NCI-H526 (cell line): ENCODE results near the gene SVIL.
"Not testable (repeated sequence)": the region's sequence is repeated elsewhere in the genome, so short reads cannot be mapped to it uniquely, and the experiment has no call there.

Experiments
- DNase-seq, 2 experiments: peaks; one replicate each; lab custom pipeline; 2025; lab: John Stamatoyannopoulos, UW

SVIL gene

DNA sequence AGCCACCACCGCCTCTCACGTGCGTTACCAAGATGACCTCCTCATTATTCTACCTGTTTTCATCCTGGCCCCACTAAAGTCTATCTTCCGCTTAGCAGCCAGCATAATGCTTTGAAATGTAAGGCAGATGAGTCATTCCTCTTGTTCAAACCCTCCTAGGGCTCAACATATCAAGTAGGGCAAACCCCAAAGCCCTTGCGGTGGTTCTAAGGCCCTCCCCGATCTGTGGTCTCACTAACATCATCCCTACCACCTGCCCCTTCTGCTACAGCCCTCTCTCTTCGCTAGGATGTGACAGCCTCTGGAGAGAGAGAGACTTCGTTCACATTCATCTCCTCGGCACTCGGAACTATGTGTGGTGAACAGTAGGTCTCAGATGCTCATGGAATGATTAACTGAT is 94.8 kb downstream of the SVIL start:
- DNase-seq: no peak

DNA sequence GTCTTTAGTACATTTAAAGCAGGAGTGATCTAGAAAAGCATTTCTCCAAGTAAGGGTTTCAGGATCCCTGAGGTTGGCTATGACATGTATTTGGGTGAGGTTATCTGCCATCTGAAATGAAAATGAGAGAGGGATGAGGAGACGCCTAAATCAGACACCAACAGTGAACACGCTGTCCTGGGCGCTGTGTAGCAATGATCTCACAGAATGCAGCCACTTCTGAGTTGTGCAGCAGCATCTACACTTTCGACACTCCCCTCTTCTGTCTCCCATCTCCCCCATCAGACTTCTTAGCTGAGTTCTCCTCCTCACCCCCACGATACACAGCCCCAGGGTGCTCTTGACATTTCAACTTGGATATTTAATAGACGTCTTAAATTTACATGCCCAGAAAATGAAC is 95.4 kb downstream of the SVIL start:
- no peak for DNase-seq

GRCh38 chr10:29537799-29538198 is 97.0 kb downstream of the SVIL start:
- DNase-seq: no peak

DNA sequence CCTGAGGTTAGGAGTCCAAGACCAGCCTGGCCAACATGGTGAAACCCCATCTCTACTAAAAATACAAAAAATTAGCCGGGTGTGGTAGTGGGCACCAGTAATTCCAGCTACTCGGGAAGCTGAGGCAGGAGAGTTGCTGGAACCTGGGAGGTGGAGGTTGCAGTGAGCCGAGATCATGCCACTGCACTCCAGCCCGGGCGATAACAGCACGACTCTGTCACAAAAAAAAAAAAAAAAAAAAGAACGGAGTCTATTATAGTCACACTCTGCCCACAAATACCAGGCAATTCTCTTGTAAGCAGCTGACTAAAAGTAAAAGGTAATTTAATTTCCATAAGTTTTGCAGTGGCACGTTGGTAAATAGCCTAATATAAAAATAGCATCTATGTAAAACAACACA is 98.1 kb downstream of the SVIL start:
- DNase-seq: not testable (repeated sequence)

- no peak for DNase-seq
These were observed 98.9 kb downstream of the SVIL start for GRCh38 chr10:29535778-29536453.

DNA sequence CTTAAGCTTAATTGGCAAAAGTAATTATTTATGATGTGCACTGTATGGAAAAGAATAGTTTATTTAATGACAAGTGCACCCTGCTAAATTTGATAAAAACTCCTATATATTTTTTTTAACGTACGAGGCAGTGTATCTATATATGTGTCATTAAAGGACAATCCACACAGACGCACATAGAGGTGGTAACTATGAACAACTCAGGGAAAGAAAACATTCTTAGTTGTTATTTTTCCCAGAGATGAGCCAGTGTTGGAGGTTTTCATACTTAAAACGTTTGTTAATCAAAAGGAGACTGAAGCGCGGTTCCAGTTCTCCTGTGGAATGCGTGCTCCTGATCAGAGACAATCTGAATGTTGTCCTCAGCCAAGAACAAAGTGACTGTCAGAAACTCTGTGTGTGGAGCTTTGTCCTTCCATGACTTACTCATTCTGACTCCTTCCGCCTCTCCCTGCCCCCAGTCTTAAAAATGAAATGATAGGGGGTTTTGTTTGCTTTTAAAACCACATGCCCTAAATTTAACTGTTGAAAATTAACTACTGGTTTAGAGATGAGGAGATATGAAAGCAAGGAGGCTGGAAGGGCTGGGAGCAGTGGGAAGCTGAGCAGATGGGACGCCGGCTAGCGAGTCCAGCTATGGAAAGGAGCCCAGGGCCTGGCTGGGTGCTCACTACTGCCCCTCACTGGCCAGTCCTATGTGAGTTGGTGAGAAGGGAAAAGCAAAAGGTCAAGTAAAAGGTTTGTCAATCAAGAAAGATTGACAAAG is 99.6 kb downstream of the SVIL start:
- peak; percentile 43 to 63 for DNase-seq

GRCh38 chr10:29534590-29534989 is 100.2 kb downstream of the SVIL start:
- no peak for DNase-seq

DNA sequence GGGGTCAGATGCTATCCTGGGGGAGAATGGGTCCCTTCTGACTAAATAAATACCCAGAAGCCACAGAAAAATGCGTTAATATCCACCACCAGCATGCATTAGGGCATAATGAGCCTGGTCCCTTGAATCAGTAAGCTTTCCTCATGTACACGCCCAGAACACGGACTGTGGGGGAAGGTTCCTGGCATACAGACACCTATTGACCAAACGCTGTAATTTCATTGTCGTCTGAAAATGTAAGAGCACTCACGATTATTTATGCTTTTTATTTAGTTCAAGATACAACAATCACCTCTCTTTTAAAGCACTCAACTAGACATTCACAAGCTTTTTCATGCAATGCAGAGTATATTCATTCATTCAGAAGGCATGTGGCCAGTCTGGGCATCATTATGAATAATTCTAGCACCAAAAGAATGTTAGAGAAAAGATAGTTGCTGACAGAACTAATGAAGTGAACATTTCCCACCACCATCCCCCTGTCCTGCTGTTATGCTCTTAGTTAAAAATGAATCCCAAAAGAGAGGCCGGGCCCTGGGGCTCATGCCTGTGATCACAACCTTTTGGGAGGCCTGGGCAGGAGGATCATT is 101.0 kb downstream of the SVIL start:
- DNase-seq: peak in 1 of 2 experiments; percentile 26

GRCh38 chr10:29533046-29533445 is 101.7 kb downstream of the SVIL start:
- DNase-seq: no peak

- no peak for DNase-seq
These were observed 102.4 kb downstream of the SVIL start for GRCh38 chr10:29532256-29532878.

- DNase-seq: no peak
These were observed 104.4 kb downstream of the SVIL start for GRCh38 chr10:29530112-29530976.

- DNase-seq: no peak
These were observed 105.6 kb downstream of the SVIL start for GRCh38 chr10:29529146-29529545.

DNA sequence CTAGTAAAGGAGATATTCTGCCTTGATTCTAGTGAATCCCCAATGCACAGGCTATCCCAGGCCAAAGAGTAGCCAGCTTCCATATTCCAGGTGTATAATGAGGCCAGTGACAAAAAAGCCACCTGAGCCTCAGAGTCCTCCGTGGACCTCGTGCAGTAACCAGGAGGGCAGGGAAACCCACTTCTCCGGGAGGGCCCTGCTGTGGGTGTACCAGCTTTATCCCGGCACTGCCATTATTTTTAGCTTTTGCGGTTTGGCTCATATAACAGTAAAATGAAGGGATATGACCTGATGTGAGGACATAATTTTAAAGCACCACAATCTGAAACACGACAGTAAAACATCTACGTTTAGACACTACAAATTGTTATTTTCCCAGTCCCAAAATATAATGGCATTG is 109.0 kb downstream of the SVIL start:
- no peak for DNase-seq

DNA sequence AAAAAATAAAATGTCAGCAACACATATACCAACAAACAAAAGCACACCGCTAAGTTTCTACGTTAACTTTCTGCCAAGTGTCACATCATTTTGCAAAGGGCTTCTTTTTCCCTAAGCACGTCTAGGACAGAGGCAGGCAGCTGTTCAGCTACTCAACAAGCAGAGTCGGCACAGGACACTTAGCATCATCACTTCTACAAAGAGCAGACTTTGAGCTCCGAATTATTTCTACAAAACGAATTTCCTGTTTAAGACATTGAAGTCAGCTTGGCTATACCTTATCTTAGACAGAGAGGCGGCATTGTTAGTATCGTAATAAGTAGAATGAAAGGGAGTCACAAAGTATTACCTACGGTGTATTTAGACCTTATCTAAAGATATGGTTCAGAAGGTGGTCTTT is 110.1 kb downstream of the SVIL start:
- DNase-seq: no peak

GRCh38 chr10:29524294-29524693 is 110.5 kb downstream of the SVIL start:
- no peak for DNase-seq

GRCh38 chr10:29522918-29523317 is 111.9 kb downstream of the SVIL start:
- DNase-seq: no peak

- no peak for DNase-seq
These were observed 112.5 kb downstream of the SVIL start for GRCh38 chr10:29522061-29522855.

DNA sequence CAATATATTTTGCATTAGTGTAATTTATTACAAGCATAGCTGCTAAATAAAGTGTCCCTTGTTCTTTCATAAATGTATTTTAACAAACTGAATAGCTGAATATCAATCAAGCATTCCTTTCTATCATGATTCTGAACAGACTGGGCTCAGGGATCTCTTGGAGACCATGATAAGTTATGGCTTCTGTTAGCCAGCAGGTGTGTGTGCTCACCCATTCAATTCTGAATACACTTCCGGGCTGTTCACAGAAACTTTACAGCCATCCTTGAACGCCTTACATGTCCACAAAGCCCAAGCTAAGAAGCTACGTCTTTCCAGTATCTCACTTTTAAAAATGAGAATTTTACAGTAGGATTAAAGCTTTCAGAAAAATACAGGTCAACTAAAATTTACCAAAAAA is 115.1 kb downstream of the SVIL start:
- no peak for DNase-seq

DNA sequence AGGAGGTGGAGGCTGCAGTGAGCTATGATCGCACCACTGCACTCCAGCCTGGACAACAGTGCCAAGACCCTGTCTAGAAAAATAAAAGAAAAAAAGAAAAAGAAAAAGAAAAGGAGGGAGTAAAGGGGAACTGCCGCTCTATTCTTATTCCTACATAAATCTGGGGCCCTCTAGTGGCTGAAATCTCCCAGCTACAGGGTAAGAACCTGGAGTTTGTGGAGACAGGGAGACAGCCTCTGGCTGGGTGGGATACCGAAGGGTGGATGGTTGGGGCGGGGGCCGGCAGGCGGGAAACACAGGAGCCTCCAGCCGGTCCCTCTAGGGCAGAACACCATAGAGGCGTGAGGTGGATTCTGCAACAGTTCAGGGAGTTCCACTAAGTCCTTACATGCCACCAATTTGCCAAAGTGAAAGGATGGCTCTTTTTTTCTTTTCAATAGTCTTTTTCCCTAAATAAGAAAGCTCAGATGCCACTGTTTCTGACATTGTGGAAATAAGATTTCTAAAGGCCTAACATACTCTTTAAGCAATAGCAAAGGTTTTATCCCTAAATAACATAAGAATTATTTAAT is 117.3 kb downstream of the SVIL start:
- DNase-seq: peak in 1 of 2 experiments; percentile 18

DNA sequence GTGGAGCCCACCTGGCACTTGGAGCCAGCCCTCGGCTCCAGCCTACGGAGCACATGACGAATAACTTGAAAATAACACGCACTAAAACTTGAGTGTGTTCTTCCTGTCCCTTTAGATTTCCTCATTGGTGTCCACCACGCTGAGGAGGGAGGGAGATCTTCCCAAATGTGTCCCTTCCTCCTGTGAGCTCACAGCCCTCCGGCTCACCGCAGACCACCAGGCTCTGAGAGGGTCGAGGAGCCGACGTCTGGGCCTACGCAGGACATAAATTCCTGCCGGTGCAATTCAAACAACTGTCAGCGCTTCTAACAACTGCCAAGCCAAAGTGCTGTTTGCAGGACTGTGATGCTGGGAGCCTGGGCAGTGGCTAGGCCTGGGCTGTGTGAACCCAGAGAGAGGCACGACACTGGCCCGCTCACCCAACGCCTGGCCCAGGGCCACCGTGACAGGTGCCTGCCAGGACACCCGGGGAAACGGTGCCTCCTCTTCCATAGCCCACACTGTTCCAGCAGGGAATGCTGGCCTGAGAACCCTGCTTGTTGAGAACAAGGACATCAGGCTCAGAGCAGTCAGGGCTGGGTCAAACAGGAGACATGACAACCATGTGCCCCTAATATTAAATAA is 118.3 kb downstream of the SVIL start:
- DNase-seq: not testable (repeated sequence)
